Activated CD4-positive, alpha-beta memory T cell treated with anti-CD3 and anti-CD28 coated beads for 36 hours (primary cell): ENCODE measurements around the gene SLC2A9. TPM values are rescaled to one million over a fixed set of nuclear protein-coding genes. Genes with fewer than 3 reads are reported as not detected.

Source experiments
- CTCF ChIA-PET: fragments of 350-600 bp; sonication (Branson Sonifier 250); formaldehyde crosslinking; loops from one replicate; lab custom pipeline; 2021; ENCODE audit warnings: antibody characterized with exemption, inconsistent platforms; lab: Charles Lee
- POLR2A ChIA-PET: fragments of 350-600 bp; sonication (Branson Sonifier 250); formaldehyde crosslinking; loops from one replicate; lab custom pipeline; 2021; ENCODE audit warnings: antibody characterized with exemption; lab: Charles Lee
- DNase-seq: peaks from one replicate; pipeline ENCODE4 v3.0.0-alpha.2; 2020
- H3K27ac Mint-ChIP-seq: one replicate; pipeline ENCODE4 v1.8.0; 2021; ENCODE audit warnings: mixed read lengths
- H3K27me3 Mint-ChIP-seq: one replicate; pipeline ENCODE4 v1.8.0; 2021; ENCODE audit warnings: mixed read lengths
- H3K36me3 Mint-ChIP-seq: one replicate; pipeline ENCODE4 v1.8.0; 2021; ENCODE audit warnings: mixed read lengths
- H3K4me1 Mint-ChIP-seq: one replicate; pipeline ENCODE4 v1.8.0; 2021; ENCODE audit warnings: low read depth, mixed read lengths
- H3K4me3 Mint-ChIP-seq: one replicate; pipeline ENCODE4 v1.8.0; 2021; ENCODE audit warnings: mild to moderate bottlenecking, mixed read lengths
- H3K9me3 Mint-ChIP-seq: one replicate; pipeline ENCODE4 v1.8.0; 2021; ENCODE audit warnings: mixed read lengths
- intact Hi-C: fragments of 100-400 bp; cut with micrococcal nuclease; formaldehyde crosslinking; loops from one replicate; pipeline ENCODE4 v1.15.1; 2023
- total RNA-seq, 2 experiments: library from RNA; stranded (reverse); gene quantifications; one replicate each; pipeline ENCODE4 v1.2.3, GENCODE V29; 2021

The SLC2A9 gene
- total RNA-seq, 2 experiments from 2014 or later: 0.10 to 0.65 TPM

DNA sequence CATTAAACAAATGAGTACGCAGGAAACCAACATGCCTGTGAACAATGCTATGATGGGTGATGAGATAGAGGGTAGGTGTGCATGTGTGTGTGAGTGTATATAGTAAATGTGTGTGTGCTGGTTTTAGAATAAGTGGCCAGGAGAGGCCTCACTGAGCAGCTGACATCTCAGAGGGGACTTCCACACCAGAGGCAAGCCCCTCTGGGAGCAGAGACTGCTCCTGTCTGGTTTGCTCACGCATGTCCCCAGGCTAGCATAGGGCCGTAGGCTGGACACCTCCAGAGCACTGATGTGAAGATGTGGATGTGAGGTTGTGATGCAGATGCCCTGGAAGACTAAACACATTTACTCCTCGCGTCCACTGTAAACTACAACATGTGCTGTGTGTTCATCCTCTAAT lies 135.3 kb downstream of the SLC2A9 start:
- no peak for DNase-seq
- H3K4me3 Mint-ChIP-seq: no peak overlapping the region
- H3K27me3 Mint-ChIP-seq: no peaks in the 10 kb centered on the region
- H3K27ac Mint-ChIP-seq: no peak overlapping the region
- ChIA-PET POLR2A (no interaction called here), CTCF (no interaction called here)
- intact Hi-C loops: no loop called here
- H3K9me3 Mint-ChIP-seq: no peaks in the 10 kb centered on the region
- H3K36me3 Mint-ChIP-seq: no peaks in the 10 kb centered on the region
- no peaks in the 10 kb centered on the region for H3K4me1 Mint-ChIP-seq

GRCh38 chr4:9880406-9881197 lies 140.7 kb downstream of the SLC2A9 start:
- POLR2A ChIA-PET: no interaction called here

DNA sequence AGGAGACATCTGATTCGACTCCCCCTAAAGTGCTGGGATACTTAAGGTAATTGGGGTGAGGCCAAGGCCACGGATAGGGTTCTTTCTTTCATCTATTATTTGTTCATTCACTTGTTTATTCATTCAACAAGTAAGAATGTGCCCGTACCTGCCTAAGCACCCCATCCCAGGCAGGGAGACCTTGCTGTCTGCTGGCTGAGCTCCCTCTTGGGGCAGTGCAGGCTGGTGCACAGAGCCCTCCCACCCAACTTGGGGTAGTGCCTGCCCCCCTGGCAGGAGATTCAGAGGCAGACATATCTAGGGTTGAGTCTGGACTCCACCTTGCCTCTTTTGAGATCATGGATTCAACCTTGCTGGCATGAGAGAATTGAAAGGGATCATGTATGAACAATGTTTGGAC lies 144.2 kb downstream of the SLC2A9 start:
- Mint-ChIP-seq H3K27me3 (peaks cover 1% of the 10 kb centered on the region), H3K9me3 (no peaks in the 10 kb centered on the region), H3K27ac (no peak overlapping the region), H3K4me3 (no peak overlapping the region), H3K36me3 (no peaks in the 10 kb centered on the region), H3K4me1 (no peaks in the 10 kb centered on the region)
- DNase-seq: no peak
- ChIA-PET CTCF (no interaction called here), POLR2A (no interaction called here)
- intact Hi-C loops: no loop called here

More at GRCh38 chr4:9880406-9881197, 140.7 kb downstream of the SLC2A9 start:
- CTCF ChIA-PET: no interaction called here
- Mint-ChIP-seq H3K27ac (no peak overlapping the region), H3K4me1 (no peaks in the 10 kb centered on the region), H3K9me3 (no peaks in the 10 kb centered on the region), H3K36me3 (no peaks in the 10 kb centered on the region), H3K4me3 (no peak overlapping the region), H3K27me3 (no peaks in the 10 kb centered on the region)
- no peak for DNase-seq
- intact Hi-C loops: no loop called here

DNA sequence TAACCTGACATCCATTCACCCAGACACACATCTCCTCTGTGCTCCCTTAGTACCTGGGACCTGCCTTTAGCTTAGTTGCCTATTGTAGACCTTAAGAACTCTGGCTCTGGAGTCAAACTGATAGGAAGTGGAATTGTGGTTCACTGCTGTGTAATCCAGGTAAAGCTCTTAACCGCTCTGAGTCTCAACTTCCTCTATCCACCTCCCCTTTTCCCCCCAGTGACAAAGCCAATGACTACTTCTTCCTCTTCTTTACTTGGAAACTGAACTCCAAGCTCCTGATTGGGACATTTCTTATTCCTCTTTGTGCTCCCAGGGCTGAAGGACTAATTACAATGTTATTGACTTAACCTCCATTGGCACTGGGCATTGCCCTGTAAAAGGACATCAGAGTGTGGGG lies 145.8 kb downstream of the SLC2A9 start:
- Mint-ChIP-seq H3K27ac (no peak overlapping the region), H3K4me3 (no peak overlapping the region), H3K4me1 (no peaks in the 10 kb centered on the region), H3K9me3 (no peaks in the 10 kb centered on the region), H3K27me3 (peaks cover 1% of the 10 kb centered on the region), H3K36me3 (no peaks in the 10 kb centered on the region)
- CTCF ChIA-PET: no interaction called here
- no peak for DNase-seq
- POLR2A ChIA-PET: no interaction called here
- intact Hi-C loops: no loop called here

DNA sequence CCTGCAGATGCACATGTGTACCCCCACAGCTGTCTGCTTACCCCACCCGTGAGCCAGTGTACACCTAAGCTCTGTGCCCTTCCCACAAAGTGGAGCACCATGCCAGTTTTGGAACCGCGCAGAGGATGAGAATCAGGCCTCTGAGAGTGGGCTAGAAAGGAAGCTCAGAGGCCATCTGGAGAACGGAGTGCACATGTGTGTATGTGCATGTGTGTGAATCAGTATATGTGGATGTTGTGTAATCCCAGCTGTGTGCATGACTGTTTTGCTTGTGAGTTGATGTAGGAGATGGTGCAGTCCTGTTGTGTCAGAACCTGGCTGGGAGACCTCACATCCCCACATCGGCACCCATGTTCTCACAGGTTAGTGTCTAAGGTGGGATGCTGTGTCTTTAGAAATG lies 146.9 kb downstream of the SLC2A9 start:
- POLR2A ChIA-PET: no interaction called here
- Mint-ChIP-seq H3K27ac (no peak overlapping the region), H3K4me3 (no peak overlapping the region), H3K36me3 (no peaks in the 10 kb centered on the region), H3K9me3 (no peaks in the 10 kb centered on the region), H3K27me3 (peaks cover 1% of the 10 kb centered on the region), H3K4me1 (no peaks in the 10 kb centered on the region)
- CTCF ChIA-PET: no interaction called here
- no peak for DNase-seq
- intact Hi-C loops: no loop called here

GRCh38 chr4:9870165-9870790 lies 151.0 kb downstream of the SLC2A9 start:
- Mint-ChIP-seq H3K36me3 (no peaks in the 10 kb centered on the region), H3K27me3 (peaks cover 1% of the 10 kb centered on the region), H3K27ac (no peak overlapping the region), H3K9me3 (no peaks in the 10 kb centered on the region), H3K4me3 (no peak overlapping the region), H3K4me1 (no peaks in the 10 kb centered on the region)
- ChIA-PET CTCF (no interaction called here), POLR2A (no interaction called here)
- intact Hi-C loops: no loop called here
- no peak for DNase-seq

- Mint-ChIP-seq H3K27ac (no peak overlapping the region), H3K9me3 (no peaks in the 10 kb centered on the region), H3K4me1 (no peaks in the 10 kb centered on the region), H3K36me3 (no peaks in the 10 kb centered on the region), H3K4me3 (no peak overlapping the region), H3K27me3 (peaks cover under 1% of the 10 kb centered on the region)
- ChIA-PET CTCF (no interaction called here), POLR2A (no interaction called here)
- intact Hi-C loops: no loop called here
- DNase-seq: no peak
Observed at GRCh38 chr4:9867751-9868425, 153.4 kb downstream of the SLC2A9 start.

GRCh38 chr4:9866931-9867330 lies 154.4 kb downstream of the SLC2A9 start:
- no peak for DNase-seq
- Mint-ChIP-seq H3K27ac (no peak overlapping the region), H3K4me3 (no peak overlapping the region), H3K27me3 (no peaks in the 10 kb centered on the region), H3K36me3 (no peaks in the 10 kb centered on the region), H3K4me1 (no peaks in the 10 kb centered on the region), H3K9me3 (no peaks in the 10 kb centered on the region)
- CTCF ChIA-PET: no interaction called here
- POLR2A ChIA-PET: no interaction called here
- intact Hi-C loops: no loop called here

DNA sequence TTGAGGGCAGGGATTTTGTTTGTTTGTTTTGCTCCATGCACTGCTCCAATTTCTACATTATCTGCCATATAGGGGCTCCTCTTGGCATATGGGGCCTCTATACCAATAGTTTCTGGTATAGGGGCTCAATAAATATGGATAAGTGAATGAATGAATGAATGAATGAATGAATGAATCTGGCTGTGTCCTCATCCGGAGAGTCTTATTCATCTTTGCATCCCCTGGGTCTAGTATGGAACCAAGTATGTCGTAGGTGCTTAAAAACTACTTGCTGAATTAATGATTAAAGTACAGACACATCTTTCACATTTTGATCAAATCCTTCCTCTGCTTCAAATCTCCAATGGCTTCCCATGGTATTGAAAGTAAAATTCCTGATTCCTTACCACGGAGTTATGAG lies 159.7 kb downstream of the SLC2A9 start:
- Mint-ChIP-seq H3K36me3 (no peaks in the 10 kb centered on the region), H3K4me1 (no peaks in the 10 kb centered on the region), H3K27ac (no peak overlapping the region), H3K9me3 (peaks cover 3% of the 10 kb centered on the region), H3K4me3 (no peak overlapping the region), H3K27me3 (no peaks in the 10 kb centered on the region)
- CTCF ChIA-PET: no interaction called here
- DNase-seq: no peak
- POLR2A ChIA-PET: no interaction called here
- intact Hi-C loops: no loop called here

- Mint-ChIP-seq H3K4me3 (no peak overlapping the region), H3K36me3 (no peaks in the 10 kb centered on the region), H3K4me1 (no peaks in the 10 kb centered on the region), H3K27ac (no peak overlapping the region), H3K27me3 (no peaks in the 10 kb centered on the region), H3K9me3 (peaks cover 17% of the 10 kb centered on the region)
- CTCF ChIA-PET: no interaction called here
- POLR2A ChIA-PET: no interaction called here
- intact Hi-C loops: no loop called here
- no peak for DNase-seq
Observed at GRCh38 chr4:9859810-9860209, 161.5 kb downstream of the SLC2A9 start.

GRCh38 chr4:9849538-9849920 lies 171.8 kb downstream of the SLC2A9 start:
- Mint-ChIP-seq H3K4me1 (no peaks in the 10 kb centered on the region), H3K27ac (no peak overlapping the region), H3K4me3 (no peak overlapping the region), H3K9me3 (no peaks in the 10 kb centered on the region), H3K36me3 (no peaks in the 10 kb centered on the region), H3K27me3 (no peaks in the 10 kb centered on the region)
- no peak for DNase-seq
- POLR2A ChIA-PET: no interaction called here
- intact Hi-C loops: no loop called here
- CTCF ChIA-PET: no interaction called here

GRCh38 chr4:9847968-9848748 lies 173.1 kb downstream of the SLC2A9 start:
- H3K27me3 Mint-ChIP-seq: no peaks in the 10 kb centered on the region
- H3K9me3 Mint-ChIP-seq: no peaks in the 10 kb centered on the region
- intact Hi-C loops: no loop called here
- H3K27ac Mint-ChIP-seq: no peak overlapping the region
- DNase-seq: no peak
- no peak overlapping the region for H3K4me3 Mint-ChIP-seq
- no peaks in the 10 kb centered on the region for H3K4me1 Mint-ChIP-seq
- H3K36me3 Mint-ChIP-seq: no peaks in the 10 kb centered on the region
- ChIA-PET POLR2A (no interaction called here), CTCF (no interaction called here)
